HG03159 (cell line): ENCODE results near the gene ALG1.
"Not testable (repeated sequence)": the region's sequence is repeated elsewhere in the genome, so short reads cannot be mapped to it uniquely, and the experiment has no call there.

ENCODE experiments used
- ATAC-seq: cut with Tn5 transposase; IDR thresholded peaks from one replicate; pipeline ENCODE4 v1.9.1; 2021; ENCODE audit warnings: mild to moderate bottlenecking, moderate library complexity; ENCODE audit not compliant: unreplicated experiment

Gene ALG1

GRCh38 chr16:5044011-5044540 is 27.6 kb upstream of the ALG1 start:
- no peak for ATAC-seq

DNA sequence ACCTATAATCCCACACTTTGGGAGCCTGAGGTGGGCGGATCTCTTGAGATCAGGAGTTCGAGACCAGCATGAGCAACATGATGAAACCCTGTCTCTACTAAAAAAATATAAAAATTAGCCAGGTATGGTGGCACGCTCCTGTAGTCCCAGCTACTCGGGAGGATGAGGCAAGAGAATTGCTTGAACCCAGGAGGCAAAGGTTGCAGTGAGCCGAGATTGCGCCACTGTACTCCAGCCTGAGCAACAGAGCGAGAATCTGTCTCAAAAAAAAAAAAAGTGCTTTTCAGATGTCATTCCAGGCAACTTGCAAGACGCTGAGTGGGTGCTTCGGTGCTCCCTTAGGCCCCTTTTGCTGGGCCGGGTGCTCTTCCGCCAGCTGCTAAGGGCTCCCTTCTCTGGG is 27.1 kb upstream of the ALG1 start:
- not testable (repeated sequence) for ATAC-seq

DNA sequence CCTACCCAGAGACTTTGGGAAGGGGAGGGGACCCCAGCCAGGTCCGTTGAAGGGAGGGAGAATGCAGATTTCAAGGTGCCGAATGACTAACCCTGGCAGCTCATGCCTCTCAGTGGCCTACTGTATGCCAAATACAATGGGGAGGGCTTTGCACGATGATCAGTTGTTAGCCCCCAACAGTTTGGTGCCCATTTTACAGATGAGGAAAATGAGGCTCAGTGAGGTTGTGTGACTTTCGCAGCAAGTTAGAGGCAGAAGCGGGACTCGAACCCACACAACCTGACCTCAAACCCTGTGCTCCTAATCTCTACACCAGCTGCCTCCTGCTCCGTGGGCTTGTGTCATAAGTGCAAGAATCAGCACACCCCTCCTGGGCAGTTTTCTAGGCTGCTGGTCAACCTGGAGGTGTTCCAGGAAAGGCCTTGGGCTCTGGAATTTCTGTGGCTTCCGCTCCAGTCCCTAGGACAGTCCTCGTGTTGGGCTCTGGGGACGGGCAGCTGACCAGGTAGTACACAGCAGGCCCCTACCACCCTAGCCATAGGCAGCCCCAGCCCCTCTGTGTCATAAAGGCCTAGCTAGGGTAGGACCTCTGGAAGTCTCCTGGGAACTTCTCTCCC is 26.0 kb upstream of the ALG1 start:
- no peak for ATAC-seq

DNA sequence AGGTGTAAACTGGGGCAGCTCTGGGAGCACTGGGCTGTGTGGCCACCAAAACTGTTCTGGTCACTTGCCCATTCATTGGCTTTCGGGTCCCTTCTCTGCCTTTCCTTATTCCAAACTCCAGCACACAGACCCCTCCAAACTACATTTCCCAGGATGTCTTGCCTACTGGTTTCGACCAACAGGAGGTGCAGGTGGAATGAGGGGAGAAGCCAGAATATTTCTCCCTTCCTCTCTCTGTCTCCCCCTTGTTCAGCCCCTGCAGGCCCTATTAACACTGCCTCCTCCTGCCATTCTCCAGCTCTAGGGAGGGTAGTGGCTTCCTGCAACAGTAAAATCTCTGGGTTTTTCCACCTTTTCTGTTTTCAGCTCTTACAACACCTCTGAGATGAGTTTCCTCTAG is 24.7 kb upstream of the ALG1 start:
- no peak for ATAC-seq

DNA sequence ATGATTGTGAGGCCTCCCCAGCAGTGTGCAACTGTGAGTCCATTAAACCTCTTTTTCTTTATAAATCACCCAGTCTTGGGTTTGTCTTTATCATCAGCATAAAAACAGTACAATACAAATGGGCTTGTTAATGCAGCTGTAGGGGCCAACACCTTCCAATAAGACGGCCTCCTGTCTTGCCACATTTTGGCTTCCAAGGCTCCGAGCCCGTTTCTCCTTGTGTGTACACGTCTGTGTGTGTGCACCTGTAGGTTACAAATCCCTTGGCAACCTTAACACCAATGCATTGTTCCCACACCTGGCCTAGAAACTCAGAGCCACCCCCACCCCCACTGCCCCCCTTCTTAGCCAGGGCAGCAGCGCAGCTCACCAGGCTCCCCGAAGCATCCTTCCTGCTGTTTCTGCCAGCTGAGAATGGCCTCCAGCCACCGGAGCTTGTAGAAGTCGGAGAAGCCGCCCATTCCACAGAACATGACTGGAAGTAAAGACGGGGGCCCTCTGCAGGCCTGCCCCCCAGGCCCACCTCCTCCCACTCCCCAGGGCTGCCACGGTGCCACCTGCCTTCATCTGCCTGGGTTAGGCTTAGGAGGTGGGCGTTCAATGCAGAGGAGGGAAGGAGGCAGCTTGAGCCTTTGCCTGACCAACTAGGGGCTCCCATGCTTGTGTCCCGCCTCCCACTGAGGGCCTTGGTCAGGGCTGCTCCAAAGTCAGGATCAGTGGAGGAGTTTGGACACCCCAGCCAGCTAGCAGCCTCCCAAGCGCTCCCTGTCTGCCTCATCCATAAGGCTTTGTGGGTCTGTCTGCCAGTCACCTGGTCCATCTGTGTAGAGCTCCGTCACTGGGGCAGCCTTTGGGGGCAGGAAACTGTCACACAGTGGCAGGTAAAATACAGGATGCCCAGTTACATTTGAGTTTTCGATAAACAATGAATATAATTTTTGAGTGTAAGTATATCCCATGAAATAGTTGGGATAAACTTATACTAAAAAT is 16.5 kb upstream of the ALG1 start:
- no peak for ATAC-seq

DNA sequence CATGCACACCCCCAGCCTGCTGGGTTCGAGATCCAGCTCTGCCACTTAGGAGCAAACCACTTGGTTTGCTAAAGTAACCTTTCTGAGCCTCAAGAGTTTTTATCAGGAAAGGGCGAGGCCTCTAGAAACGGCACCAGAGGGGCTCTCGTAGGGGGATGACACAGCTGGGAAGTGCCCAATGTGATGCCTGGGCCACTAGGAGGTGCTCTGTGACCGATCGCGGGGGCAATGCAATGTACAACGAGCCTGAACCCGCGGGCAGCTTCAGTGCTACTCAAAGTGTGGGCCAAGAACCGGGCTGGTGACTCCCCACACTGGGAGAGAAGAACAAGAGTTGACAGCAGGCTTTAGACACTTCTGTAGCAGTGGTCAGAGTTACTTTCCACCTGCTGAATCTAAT is 15.3 kb upstream of the ALG1 start:
- no peak for ATAC-seq

GRCh38 chr16:5058476-5058875 is 13.2 kb upstream of the ALG1 start:
- ATAC-seq, result no peak

DNA sequence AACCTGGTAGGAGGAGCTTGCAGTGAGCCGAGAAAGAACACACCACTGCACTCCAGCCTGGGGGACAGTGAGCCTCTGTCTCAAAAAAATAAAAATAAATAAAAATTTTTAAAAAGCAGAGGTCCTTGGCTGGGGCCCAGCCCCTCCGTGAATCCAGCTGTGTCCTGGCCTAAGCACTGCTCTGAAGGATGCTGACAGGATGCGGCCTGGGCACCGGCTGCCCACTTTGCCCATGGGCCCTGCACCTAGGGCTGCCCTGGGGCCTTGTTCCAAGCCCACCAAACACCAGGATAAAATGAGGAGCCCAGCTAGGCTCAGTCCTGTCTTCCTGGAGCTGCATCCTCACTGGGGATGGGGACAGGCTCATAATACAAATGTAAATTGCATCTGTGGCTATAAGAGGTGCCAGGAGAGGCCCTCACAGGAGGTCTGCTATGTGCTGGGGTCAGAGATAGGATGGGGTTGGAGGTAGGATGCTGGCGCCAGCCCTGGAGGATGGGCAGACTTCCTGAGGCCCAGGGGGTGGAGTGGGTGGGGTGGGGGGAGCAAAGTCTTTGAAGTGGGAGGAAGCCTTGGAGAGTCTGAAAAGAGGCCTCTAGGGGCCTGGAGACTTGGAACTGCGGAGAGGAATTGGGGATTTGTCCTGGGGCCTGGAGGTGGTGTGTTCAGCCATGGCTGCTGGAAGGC is 12.1 kb upstream of the ALG1 start:
- ATAC-seq, result no peak

DNA sequence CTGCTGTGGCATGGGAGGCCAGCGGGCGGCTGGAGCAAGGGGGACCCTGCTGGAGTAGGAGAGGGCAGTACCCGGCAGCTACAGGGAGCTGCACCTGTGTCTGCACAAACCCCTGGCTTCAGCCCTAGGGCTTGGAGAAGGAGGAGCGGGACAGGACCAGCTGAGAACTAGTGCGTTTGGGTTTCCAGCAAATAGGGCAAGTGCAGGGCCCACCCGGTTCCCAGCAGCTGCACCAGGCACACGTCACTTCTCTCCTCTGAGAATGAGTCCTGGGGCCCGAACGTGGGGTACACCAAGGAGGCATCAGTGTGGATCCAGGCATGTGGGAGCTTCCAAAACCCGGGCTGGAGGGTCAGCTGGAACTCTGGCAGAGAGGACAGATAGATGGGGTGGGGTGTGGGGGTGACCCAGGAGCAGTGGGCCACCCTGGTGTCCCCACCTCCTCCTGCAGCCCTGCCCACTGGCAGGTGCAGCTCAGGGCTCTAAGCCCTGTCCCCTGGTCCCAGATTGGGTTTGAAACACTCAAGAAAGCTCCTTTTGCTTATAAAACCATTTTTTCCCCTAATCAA is 11.5 kb upstream of the ALG1 start:
- ATAC-seq, result no peak

DNA sequence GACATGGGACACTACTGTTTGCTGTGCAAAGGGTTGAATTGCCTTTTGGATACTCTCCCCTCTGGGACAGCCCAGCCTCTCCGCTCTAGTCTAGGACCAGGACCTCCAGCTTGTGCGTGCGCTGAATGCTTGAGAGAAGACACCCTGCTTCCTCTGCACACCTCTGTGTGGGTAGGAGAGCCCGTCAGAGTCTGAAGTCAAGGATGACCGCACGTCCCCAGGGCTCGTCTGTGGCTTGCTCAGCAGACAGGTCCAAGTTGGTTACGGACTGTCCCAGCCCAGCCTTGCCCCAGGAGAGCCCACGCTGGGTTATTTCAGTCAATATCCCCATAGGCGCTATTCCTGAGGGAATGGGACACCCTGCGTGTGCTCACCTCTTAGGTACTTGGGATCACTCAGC is 9.6 kb upstream of the ALG1 start:
- ATAC-seq, result no peak

DNA sequence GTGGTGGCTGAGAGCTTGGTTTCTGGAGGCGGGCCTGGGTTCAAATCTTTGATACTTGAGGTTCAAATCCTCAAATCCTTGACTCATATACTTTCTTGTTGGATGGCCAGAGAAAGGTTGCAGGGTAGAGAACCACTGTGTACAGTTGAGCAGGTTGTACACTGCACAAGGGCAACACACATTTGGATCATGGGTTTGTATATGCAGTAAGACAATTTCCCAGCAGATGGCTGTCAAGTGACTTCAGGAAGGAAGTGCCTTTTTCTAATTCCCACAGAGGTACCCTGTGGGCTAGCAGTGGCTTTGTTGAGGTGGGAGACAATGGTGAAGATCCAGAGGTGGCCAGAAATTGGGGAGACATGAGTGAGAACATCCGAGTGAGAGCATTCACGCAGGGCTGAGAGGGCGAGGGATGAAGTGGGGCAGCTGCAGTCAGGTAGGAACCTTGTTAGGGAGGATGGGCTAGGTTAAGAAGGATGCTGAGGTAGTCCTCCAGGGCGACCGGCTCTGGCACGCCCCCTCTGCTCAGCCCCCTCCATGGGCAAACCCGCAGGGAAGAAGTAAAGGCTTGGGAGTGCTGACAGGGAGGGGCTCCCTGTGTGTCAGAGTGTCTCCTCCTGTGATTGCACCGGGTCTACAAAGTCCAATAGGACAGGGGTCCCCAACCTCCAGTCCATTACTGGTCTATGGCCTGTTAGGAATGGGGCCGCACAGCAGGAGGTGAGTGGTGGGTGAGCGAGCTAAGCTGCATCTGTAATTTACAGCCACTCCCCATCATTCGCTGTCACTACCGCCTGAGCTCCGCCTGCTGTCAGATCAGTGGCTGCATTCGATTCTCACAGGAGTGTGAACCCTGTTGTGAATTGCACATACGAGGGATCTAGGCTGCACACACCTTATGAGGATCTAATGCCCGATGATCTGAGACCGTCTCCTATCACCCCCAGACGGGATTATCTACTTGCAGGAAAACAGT is 8.6 kb upstream of the ALG1 start:
- no peak for ATAC-seq

- no peak for ATAC-seq
Observed at GRCh38 chr16:5064915-5065314, 6.7 kb upstream of the ALG1 start.

- ATAC-seq, result no peak
Observed at GRCh38 chr16:5065326-5065725, 6.3 kb upstream of the ALG1 start.

DNA sequence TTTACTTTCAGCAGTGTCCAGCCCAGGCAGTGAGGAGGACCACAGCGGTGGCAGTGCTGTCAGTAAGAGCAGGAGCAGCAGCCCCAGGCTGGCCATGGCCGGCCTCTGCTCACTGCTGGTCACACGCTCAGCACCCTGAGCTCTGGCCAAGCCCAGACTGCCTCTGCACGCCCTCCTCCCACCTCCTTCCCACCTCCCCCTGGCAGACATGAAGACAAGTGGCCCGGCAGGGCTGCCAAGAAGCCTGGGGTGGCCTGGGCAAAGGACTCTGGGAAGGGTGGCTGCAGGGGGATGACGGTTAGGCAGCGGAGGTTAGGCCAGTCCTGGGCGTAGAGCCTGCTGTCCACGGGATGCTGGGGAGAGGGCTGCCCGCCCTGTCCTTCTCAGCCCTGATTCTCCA is 5.8 kb upstream of the ALG1 start, which contains the start of gene C16orf89:
C16orf89 (minus strand) TSS at position 144 of the 400 bp plus-strand sequence; CDS start at position 96, 48 bp downstream.
- no peak for ATAC-seq

- no peak for ATAC-seq
Observed at GRCh38 chr16:5066511-5066910, 5.1 kb upstream of the ALG1 start.

- no peak for ATAC-seq
Observed at GRCh38 chr16:5069048-5069447, 2.6 kb upstream of the ALG1 start.

- no peak for ATAC-seq
Observed at GRCh38 chr16:5069854-5070253, 1.8 kb upstream of the ALG1 start.

- no peak for ATAC-seq
Observed at GRCh38 chr16:5070431-5071186, 1.0 kb upstream of the ALG1 start.

GRCh38 chr16:5071341-5071680 is 332 bp upstream of the ALG1 start:
- ATAC-seq, result no peak
